Activated CD4-positive, alpha-beta T cell treated with anti-CD3 and anti-CD28 coated beads, Interleukin-2, amount 50 U/mL, for 16 hours (primary cell): ENCODE measurements around the gene ZNRD2.
A peak's percentile ranks its signal among the peaks of the same experiment; 100 is the strongest.

Experiments
- DNase-seq: peaks from one replicate; pipeline ENCODE4 v3.0.0-alpha.2; 2020

Gene ZNRD2

GRCh38 chr11:65538915-65539743 lies 31.1 kb upstream of the ZNRD2 start:
- DNase-seq, result no peak

- no peak for DNase-seq
Measured at GRCh38 chr11:65539744-65540289, 30.5 kb upstream of the ZNRD2 start.

DNA sequence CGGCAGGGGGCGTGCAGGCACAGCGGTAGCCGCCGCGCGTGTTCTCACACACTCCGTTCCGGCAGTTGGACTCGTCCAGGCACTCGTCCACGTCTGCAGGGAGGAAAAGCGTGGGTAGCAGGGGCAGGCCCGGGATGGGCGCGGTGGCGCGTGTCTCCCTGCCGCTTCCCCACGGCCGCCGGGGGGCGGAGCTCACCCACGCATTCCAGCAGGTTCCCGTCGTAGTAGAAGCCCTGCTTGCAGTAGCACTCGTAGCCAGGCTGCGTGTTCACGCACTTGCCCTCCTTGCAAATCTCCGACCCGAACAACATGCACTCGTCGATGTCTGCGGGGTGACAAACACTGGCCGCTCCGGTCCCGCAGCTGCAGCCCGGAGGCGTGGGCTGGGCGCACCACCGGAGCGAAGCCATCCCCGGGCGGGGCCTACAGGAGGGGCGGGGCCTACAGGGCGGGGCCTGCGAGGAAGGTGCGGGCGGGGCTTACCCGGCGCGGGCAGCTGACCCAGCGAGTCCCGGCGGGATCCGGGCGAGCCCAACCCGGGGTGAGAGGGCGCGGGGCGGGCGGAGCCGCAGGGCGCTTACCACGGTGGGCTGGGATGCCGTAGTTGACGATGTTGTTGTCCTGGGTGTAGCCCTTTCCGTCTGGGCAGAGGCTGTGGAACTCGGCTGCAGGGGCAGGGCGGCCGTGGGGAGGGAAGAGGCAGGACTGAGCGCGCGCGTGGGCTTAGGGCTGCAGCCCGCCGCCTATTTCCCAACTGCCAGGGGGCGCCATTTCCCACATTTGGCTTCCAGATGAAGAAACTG lies 29.8 kb upstream of the ZNRD2 start:
- DNase-seq, result peak; percentile 92

GRCh38 chr11:65541093-65541982 lies 28.9 kb upstream of the ZNRD2 start:
- no peak for DNase-seq

DNA sequence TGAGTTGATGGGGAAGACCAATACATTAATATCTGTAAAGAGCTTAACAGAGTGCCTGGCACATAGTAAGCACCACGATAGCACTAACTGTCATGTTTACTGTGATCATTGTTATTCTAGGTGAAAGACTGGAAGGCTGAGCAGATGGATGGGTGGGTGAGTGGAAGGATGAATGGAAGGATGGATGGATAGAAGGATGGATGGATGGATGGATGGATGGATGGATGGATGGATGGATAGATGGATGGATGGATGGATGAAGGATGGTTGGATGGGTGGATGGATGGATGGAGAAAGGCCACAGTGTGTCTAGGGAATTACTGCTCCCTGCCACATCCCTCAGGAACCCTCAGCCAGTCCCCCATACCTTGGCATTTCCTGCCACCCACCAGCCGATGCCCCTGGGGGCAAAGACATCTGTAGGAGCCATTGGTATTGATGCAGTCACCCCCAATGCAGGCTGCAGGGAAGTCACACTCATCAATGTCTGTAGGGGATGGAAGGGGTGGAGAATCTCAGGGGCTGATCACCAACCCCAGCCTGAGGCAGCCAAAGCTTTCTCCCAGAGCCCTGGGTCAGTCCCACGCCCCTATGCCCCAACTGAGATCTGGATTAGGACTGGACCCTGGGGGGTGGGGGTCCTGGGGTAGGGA lies 27.4 kb upstream of the ZNRD2 start:
- DNase-seq, result no peak

DNA sequence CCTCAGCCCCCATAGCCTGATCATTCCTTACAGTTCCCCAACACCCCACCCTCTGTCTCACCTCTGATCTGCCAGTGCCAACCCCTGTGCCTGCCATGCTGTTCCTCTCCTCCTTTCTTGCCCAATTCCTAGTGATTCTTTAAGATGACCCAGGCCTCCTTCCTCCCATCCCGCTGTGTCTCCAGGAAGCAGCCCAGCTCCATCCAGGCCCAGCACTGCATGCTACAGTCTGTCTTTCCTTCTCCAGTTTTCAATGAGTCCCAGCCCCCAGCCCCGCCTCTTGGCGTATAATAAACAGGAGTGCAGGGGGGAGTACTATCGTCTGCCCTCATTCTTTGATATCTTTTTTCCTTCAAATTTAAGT lies 24.4 kb upstream of the ZNRD2 start:
- no peak for DNase-seq

DNA sequence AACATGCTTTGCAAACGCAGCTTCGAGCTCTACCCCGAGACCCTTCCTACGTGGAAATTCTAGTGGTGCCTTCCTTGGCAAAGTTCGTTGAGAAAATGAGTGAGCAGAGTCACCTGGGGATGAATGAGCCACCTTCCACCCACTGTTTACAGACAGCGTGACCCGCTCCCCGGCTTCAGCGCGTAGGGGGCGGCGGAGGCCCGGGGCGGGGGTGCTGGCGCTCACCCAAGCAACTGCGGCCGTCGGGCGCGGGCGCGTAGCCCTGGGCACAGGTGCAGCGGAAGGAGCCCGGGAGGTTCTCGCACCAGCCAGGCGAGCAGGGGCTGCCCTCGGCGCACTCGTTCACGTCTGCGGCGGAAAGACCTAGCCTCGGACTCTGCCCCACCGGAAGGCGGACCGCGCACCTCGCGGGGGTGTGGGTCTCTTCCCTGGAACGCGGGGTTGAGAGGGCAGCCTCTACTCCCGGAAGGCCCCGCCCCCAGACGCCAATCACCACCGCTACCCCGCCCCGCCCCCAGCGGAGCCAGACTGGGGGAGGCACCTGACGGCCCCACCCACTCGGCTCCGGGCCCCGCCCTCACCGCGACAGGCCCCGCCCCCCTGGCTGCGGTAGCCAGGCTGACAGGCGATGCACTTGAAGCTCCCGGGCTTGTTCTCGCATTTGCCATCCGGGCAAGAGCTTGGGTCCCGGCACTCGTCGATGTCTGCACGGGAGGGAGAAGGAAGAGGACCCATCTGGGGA lies 23.9 kb upstream of the ZNRD2 start:
- DNase-seq, result peak; percentile 97

DNA sequence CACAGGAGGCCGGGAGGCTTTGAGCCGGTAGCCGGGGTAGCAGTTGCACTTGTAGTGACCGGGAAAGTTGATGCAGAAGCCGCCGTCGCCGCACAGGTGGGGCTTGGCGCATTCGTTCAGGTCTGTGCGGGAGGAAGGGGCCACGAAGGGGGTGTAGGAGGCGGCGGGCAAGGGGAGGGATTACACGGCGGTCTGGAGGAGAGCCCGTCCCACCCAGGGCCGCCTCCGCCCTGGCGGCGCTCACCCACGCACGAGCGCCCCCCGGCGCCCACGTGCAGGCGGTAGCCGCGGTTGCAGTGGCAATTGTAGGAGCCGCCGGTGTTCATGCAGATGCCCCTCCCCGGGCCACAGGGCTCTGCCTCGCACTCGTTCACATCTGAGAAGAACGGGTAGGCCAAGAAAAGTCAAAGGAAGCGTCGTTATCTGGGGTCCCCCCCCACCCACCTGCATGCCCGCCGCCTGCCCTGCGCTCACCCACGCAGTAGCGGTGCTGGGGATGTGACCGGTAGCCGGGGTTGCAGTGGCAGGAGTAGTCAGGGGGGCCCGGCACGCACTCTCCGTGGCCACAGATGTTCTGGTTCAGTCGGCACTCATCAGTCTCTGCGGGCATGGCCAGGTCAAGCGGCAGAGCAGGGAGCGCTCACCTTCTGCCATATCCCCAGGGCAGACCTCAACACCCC lies 22.7 kb upstream of the ZNRD2 start:
- DNase-seq, result no peak

GRCh38 chr11:65548395-65548794 lies 21.9 kb upstream of the ZNRD2 start:
- no peak for DNase-seq

DNA sequence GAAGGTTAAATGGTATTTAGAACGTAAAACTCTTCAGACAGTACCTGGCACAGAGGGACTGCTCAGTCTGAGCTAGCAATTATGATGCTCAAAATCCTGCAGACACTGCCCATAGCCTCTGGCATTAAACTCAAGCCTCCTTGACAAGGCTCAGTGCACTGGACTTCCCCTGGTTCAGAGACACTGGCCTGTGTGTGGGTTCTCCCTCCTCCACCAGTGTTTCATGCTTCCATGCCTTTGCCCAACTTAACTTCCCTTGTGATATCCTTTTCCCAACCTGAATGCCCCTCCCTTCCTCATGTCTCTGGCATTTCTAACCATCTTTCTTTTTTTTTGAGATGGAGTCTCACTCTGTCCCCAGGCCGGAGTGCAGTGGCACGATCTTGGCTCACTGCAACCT lies 21.2 kb upstream of the ZNRD2 start:
- no peak for DNase-seq

- peak; percentile 69 for DNase-seq
Measured at GRCh38 chr11:65551572-65552387, 18.5 kb upstream of the ZNRD2 start.

- no peak for DNase-seq
Measured at GRCh38 chr11:65552388-65552951, 17.8 kb upstream of the ZNRD2 start.

DNA sequence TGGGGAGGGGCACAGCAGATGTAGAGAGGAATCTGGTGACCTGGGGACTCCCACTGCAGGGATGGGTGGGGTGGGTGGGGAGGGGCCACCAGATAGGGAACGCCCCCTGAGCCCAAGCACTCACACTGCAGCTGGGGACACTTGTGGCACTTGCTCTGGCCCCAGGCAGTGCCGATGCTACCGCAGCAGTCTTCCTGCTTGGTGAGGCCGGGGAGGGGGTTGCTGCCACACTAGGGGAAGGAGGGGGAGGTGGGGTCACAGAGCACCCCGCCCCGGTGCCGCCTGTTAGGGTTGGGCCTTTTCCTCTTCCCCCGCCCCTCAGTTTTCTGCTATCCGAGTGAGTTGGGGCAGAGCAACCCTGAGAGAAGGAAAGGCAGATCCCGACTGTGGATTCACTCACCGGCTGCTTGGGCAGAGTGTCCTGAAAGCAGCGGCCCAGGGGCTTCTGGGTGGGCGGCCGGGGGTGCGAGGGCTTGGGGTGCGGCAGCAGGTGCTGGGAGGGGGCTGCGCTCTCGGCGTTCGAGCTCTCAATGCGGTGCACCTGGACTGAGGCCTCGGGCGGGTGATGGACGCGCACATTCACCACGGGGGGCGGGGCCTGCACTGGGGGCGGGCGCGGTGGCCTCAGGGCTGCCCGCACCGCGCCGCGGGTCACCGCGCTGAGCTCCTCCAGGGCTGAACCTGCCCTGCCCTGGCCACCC lies 16.8 kb upstream of the ZNRD2 start:
- DNase-seq, result peak; percentile 74

DNA sequence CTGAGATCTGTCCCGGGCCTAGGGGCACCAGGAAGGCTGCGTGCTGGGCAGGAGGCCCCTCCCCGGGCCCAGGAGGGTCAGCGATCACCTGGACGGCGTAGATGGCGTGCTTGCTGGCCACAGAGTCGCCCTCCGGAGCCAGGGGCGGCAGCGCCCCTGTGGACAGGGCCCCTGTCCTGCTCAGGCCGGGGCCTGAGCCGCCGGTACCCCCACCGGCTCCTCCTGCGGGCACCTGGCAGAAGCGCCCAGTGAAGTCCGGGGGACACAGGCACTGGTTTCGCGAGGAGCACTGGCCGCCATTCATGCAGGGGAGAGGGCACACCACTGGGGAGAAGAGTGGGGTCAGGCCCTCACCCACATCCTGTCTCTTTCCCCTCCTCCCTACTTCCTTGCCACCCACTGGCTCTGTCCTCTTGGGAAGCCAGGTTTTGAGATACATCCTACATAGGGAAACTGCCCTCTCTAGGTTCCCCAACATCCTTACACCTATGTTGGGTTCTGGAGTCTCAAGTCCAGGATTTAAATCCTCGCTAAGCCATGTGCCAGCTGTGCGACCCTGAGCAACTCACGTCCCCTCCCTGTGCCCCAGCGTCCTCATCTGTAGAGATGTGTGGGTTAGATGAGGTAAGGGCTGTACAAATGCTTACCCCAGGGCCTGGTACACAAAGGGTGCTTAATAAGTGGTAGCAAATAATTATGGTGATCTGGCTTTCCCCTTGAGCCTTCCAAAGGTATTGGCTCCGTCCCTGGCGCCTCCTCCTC lies 16.0 kb upstream of the ZNRD2 start:
- DNase-seq, result no peak

DNA sequence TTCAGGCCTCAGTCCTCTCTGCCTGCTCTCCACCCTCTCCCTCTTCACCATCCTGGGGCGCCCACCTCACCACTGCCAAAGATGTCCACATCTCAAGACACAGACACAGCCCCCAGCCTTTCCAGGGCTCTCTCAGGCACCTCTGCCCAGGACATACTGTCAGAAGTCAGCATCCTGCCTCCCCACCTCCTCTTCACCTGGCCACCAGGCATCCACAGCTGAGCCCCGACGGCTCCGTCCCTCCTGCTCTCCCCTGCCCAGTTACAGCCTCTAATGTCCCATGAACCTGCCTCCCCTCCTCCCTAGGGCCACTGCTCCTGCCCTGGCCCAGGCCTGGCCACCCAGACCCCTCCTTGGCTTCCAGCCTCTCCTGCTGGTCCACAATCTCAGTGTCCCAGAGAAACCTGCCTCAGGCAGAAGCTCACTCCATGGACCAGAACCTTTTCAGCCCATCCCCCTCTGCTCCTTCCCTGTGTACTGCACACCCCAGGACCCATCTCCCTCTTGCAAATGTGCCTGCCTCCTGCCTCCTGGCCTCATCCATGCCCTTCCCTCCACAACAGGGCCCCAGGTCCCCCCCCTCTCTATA lies 15.3 kb upstream of the ZNRD2 start:
- no peak for DNase-seq

DNA sequence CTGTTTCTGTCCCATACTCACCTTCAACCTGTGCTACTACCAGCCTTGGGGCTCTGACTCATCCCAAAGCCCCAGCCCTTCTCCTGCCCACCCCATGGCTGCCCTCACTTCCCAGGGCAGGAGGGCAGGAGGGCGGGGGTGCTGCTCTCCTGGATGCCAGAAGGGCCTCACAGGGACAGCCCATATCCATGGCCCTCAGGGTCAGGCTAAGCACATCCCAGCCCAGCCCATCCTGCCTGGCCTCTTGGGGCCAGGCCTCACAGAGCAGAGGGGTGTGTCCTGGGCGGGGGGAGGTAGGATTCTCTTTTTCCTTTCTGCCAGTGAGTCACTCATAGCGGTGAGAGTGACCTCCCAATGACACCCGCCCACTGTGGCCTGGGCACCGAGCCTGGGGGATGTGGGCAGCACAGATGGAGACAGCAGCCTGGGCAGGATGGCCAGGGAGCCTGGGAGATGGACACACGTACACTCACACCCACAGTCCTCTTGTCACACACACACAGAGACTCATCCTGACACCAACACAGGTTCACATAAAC lies 14.5 kb upstream of the ZNRD2 start:
- DNase-seq, result no peak

DNA sequence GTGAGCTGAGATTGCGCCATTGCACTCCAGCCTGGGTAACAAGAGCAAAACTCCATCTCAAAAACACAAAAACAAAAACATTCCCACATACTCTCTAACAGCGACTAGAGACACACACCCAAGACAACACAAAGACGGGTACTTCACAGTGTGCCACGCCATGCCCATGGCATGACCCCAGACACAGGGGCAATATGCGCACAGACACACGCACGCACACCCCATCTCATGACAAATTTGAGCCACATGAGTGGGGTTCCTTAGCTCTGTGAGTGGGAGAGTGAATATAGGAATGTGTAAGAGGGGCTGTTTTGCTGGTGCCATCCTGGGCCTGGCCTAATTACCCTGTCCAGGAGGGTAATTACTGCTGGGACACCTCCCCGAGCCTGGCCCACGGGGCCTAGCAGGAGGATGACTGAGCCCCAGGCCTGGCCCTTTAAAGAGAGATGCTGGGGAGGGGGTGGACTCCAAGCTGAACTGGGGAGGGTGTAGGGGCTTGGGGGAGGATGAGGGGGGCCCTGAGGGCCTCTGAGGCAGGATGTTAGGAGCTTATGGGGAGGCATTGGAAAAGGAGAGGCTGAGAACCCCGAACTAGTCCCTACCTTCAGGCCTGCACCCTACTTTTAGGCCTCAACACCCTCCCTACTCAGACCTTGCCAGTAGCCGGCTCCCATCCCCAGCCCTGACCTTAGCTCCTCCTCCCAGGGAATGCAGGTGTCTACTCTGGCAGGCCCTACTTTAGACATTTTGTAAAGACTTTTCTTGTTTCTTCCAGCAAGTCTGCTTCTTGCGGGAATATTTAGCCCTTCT lies 13.6 kb upstream of the ZNRD2 start:
- DNase-seq, result no peak
